Measurements from ENCODE around the gene TMEM9. TPM values are rescaled to one million over a fixed set of nuclear protein-coding genes. Genes with fewer than 3 reads are reported as not detected.

The TMEM9 gene
- total and polyA plus RNA-seq, 2 donors (not counting 3 experiments of a cell fraction or from before 2014, with no cell fraction given) = 39.3 to 96.1 TPM

- Histone ChIP-seq H3K27ac (ENCODE audit: insufficient read depth, low read depth, low read length) (no peak overlapping the region), H3K27me3 (ENCODE audit: control insufficient read depth in 2 of 2, insufficient read depth in 2 of 2, low read length in 2 of 2) (peaks cover 0 to 11% of the 10 kb centered on the region in 2 experiments), H3K79me2 (ENCODE audit: control insufficient read depth, insufficient read depth, low read length) (no peaks in the 10 kb centered on the region), H3K9ac (replicated peaks; ENCODE audit: extremely low read depth, insufficient read depth, low read length) (no peak overlapping the region), H3K9me1 (replicated peaks; ENCODE audit: control insufficient read depth, extremely low read depth, insufficient read depth, low read length) (no peaks in the 10 kb centered on the region), H3K36me3 (ENCODE audit: control insufficient read depth in 2 of 2, extremely low read depth in 1 of 2, insufficient read depth in 2 of 2, low read length in 2 of 2) (no peaks in the 10 kb centered on the region), H3K9me3 (replicated peaks; ENCODE audit: control insufficient read depth, insufficient read depth, low read length) (no peaks in the 10 kb centered on the region), H3K4me1 (ENCODE audit: control insufficient read depth, extremely low read depth, insufficient read depth, low read length) (no peaks in the 10 kb centered on the region), H4K20me1 (replicated peaks; ENCODE audit: control insufficient read depth, extremely low read depth, insufficient read depth, low read length) (no peaks in the 10 kb centered on the region), H2AFZ (ENCODE audit: low read depth, low read length) (no peak overlapping the region), H3K4me3 (replicated peaks in 1 of 3; ENCODE audit: insufficient read depth in 1 of 3, low read depth in 1 of 3, low read length in 3 of 3) (no peak overlapping the region), H3K4me2 (ENCODE audit: insufficient read depth, low read length) (no peak overlapping the region)
- TF ChIP-seq GATA2 (IDR thresholded peaks at IDR 0.05; ENCODE audit: insufficient read depth, insufficient read length, low read depth, low read length) = no peak
- no peak for FAIRE-seq
- ChIA-PET CTCF (no interaction called here), POLR2A (no interaction called here)
- intact Hi-C loops (cut with micrococcal nuclease) (no loop called here), dilution Hi-C loops (cut with MboI; ENCODE audit: extremely low pct_ligation_motif_present, low sequenced_read_pairs) (no loop called here)
- no peak for DNase-seq (ENCODE audit: low read depth, low spot score)
- BruUV-seq (replicated peaks) = no TSS peak
These were observed 48.6 kb downstream of the TMEM9 start for GRCh38 chr1:201105688-201106087.

- dilution Hi-C loops (cut with MboI; ENCODE audit: extremely low pct_ligation_motif_present, low sequenced_read_pairs) = no loop called here
- CTCF ChIA-PET = interaction anchor here (1.3 kb wide), 1 partner anchor 15 kb away, joined by 5 read pairs; no protein-coding TSS in a partner anchor
- no peaks in the 10 kb centered on the region for H3K36me3 ChIP-seq (ENCODE audit: control insufficient read depth in 2 of 2, extremely low read depth in 1 of 2, insufficient read depth in 2 of 2, low read length in 2 of 2)
- H3K27me3 ChIP-seq (ENCODE audit: control insufficient read depth in 2 of 2, insufficient read depth in 2 of 2, low read length in 2 of 2) = peaks cover 0 to 9% of the 10 kb centered on the region in 2 experiments
- H3K9me3 ChIP-seq (replicated peaks; ENCODE audit: control insufficient read depth, insufficient read depth, low read length) = no peaks in the 10 kb centered on the region
- H2AFZ ChIP-seq (ENCODE audit: low read depth, low read length) = no peak overlapping the region
- no peak overlapping the region for H3K9ac ChIP-seq (replicated peaks; ENCODE audit: extremely low read depth, insufficient read depth, low read length)
- FAIRE-seq (no peak), DNase-seq (ENCODE audit: low read depth, low spot score) (no peak)
- no peak overlapping the region for H3K27ac ChIP-seq (ENCODE audit: insufficient read depth, low read depth, low read length)
- no peaks in the 10 kb centered on the region for H4K20me1 ChIP-seq (replicated peaks; ENCODE audit: control insufficient read depth, extremely low read depth, insufficient read depth, low read length)
- no peak overlapping the region for H3K4me2 ChIP-seq (ENCODE audit: insufficient read depth, low read length)
- TF ChIP-seq GATA2 (IDR thresholded peaks at IDR 0.05; ENCODE audit: insufficient read depth, insufficient read length, low read depth, low read length) (no peak), CTCF (IDR thresholded peaks at IDR 0.05; ENCODE audit: extremely low read depth in 1 of 2, insufficient read depth in 1 of 2, low read depth in 1 of 2, low read length in 2 of 2) (no peak), MYC (IDR thresholded peaks at IDR 0.05; ENCODE audit: low read depth, low read length) (no peak), POLR2A (IDR thresholded peaks at IDR 0.05; ENCODE audit: low read depth, low read length) (no peak), FOS (IDR thresholded peaks at IDR 0.05; ENCODE audit: borderline replicate concordance, insufficient read depth, low read length) (no peak), MAX (IDR thresholded peaks at IDR 0.05; ENCODE audit: insufficient read depth, insufficient read length) (no peak)
- POLR2A ChIA-PET = no interaction called here
- H3K4me1 ChIP-seq (ENCODE audit: control insufficient read depth, extremely low read depth, insufficient read depth, low read length) = no peaks in the 10 kb centered on the region
- H3K9me1 ChIP-seq (replicated peaks; ENCODE audit: control insufficient read depth, extremely low read depth, insufficient read depth, low read length) = no peaks in the 10 kb centered on the region
- BruUV-seq (replicated peaks) = no TSS peak
- intact Hi-C loops (cut with micrococcal nuclease) = no loop called here
- H3K4me3 ChIP-seq (replicated peaks in 1 of 3; ENCODE audit: insufficient read depth in 1 of 3, low read depth in 1 of 3, low read length in 3 of 3) = no peak overlapping the region
- H3K79me2 ChIP-seq (ENCODE audit: control insufficient read depth, insufficient read depth, low read length) = no peaks in the 10 kb centered on the region
These were observed 50.1 kb downstream of the TMEM9 start for GRCh38 chr1:201104141-201104540.
